Esophagus muscularis mucosa (tissue), 4 donors: ENCODE data around the gene ANHX. TPM values are rescaled to one million over a fixed set of nuclear protein-coding genes. Genes with fewer than 3 reads are reported as not detected.

Source experiments
- DNase-seq: peaks from one replicate; pipeline ENCODE4 v3.0.0-alpha.2; 2017; ENCODE audit errors: extremely low spot score
- H3K27ac ChIP-seq, 4 donors: fragments of 200-600 bp; sonication (generic); replicated peaks in 1 of 4; 1 replicate in 3 of 4; 2 replicates in 1 of 4; pipeline ENCODE4 v1.5.1; 2016 to 2019; ENCODE audit warnings: mild to moderate bottlenecking in 1 of 4
- H3K27me3 ChIP-seq, 4 donors: fragments of 200-600 bp; sonication (generic); one replicate each; pipeline versions ENCODE4 v1.5.1 to v1.6.0; 2016 to 2019
- H3K36me3 ChIP-seq, 4 donors: fragments of 200-600 bp; sonication (generic); one replicate each; pipeline ENCODE4 v1.5.1; 2016 to 2019
- H3K4me1 ChIP-seq, 4 donors: fragments of 200-600 bp; sonication (generic); one replicate each; pipeline ENCODE4 v1.5.1; 2016 to 2019
- H3K4me3 ChIP-seq, 4 donors: fragments of 200-600 bp; sonication (generic); 1 replicate in 2 of 4; 2 replicates in 2 of 4; pipeline ENCODE4 v1.5.1; 2016 to 2019; ENCODE audit warnings: mild to moderate bottlenecking in 4 of 4, moderate library complexity in 1 of 4
- H3K9me3 ChIP-seq, 4 donors: fragments of 200-600 bp; sonication (generic); 1 replicate in 3 of 4; 2 replicates in 1 of 4; pipeline ENCODE4 v1.5.1; 2016 to 2019
- CTCF ChIP-seq, 3 experiments: fragments of 200-600 bp in 2 of 3; fragments of 450-650 bp in 1 of 3; sonication (generic) in 2 of 3; IDR thresholded peaks; one replicate each; pipeline ENCODE4 v1.5.1; 2017 to 2019; ENCODE audit warnings: antibody characterized with exemption in 3 of 3, mild to moderate bottlenecking in 2 of 3, moderate library complexity in 1 of 3
- EP300 ChIP-seq: sonication (generic); formaldehyde crosslinking; IDR thresholded peaks from one replicate; pipeline ENCODE4 v1.6.1; 2017; ENCODE audit warnings: antibody characterized with exemption
- POLR2A ChIP-seq: fragments of 450-650 bp; IDR thresholded peaks from one replicate; pipeline ENCODE4 v1.6.1; 2017; ENCODE audit warnings: antibody characterized with exemption, moderate library complexity, mild to moderate bottlenecking, low read depth
- POLR2AphosphoS5 ChIP-seq, 2 donors: sonication (generic); formaldehyde crosslinking; IDR thresholded peaks; one replicate each; pipeline ENCODE4 v1.6.1; 2017; ENCODE audit warnings: antibody characterized with exemption in 2 of 2
- WGBS: methylation state at CpG from one replicate; pipeline ENCODE4 v1.1.5; 2018; 5-methylcytosine and 5-hydroxymethylcytosine counted together
- intact Hi-C: fragments of 100-400 bp; cut with DNase I; formaldehyde crosslinking; loops from one replicate; pipeline ENCODE4 v1.15.1; 2023
- total RNA-seq, 4 donors: library from RNA; depleted of rRNA; stranded (reverse); fragments of >200 nt; gene quantifications; one replicate each; pipeline versions ENCODE4 v1.1.0 to v1.2.1, GENCODE V29; 2016

The ANHX gene
- total RNA-seq, 4 donors from 2014 or later, result not detected

- Histone ChIP-seq H3K27me3 (no peaks in the 10 kb centered on the region), H3K36me3 (peaks cover 32 to 53% (median 40%) of the 10 kb centered on the region in 4 donors), H3K9me3 (peaks cover 64 to 99% (median 97%) of the 10 kb centered on the region in 4 donors), H3K4me3 (no peak overlapping the region), H3K4me1 (no peaks in the 10 kb centered on the region), H3K27ac (no peak overlapping the region)
- WGBS, result 93% methylated on average over 1 of the region's 1 CpG
- TF ChIP-seq POLR2A, result no peak
- TF ChIP-seq EP300, result no peak
- no peak for TF ChIP-seq CTCF (IDR thresholded peaks at IDR 0.05)
- no peak for TF ChIP-seq POLR2AphosphoS5 (IDR thresholded peaks at IDR 0.05)
- DNase-seq, result no peak
- intact Hi-C loops, result no loop called here
These were observed 31.4 kb downstream of the ANHX start for GRCh38 chr12:133204264-133204603.

- intact Hi-C loops, result no loop called here
- Histone ChIP-seq H3K27me3 (no peaks in the 10 kb centered on the region), H3K27ac (no peak overlapping the region), H3K36me3 (peaks cover 32 to 53% (median 42%) of the 10 kb centered on the region in 4 donors), H3K4me3 (no peak overlapping the region), H3K9me3 (peaks cover 63 to 96% (median 93%) of the 10 kb centered on the region in 4 donors), H3K4me1 (no peaks in the 10 kb centered on the region)
- DNase-seq, result no peak
- WGBS, result 98% methylated on average over 7 of the region's 7 CpGs
- TF ChIP-seq POLR2AphosphoS5 (IDR thresholded peaks at IDR 0.05) (no peak), EP300 (no peak), CTCF (IDR thresholded peaks at IDR 0.05) (no peak)
These were observed 32.1 kb downstream of the ANHX start for GRCh38 chr12:133203344-133204263.

GRCh38 chr12:133202493-133203343 is 33.0 kb downstream of the ANHX start:
- no peaks in the 10 kb centered on the region for H3K27me3 ChIP-seq
- WGBS, result 95% methylated on average over 2 of the region's 2 CpGs
- DNase-seq, result no peak
- H3K27ac ChIP-seq, result no peak overlapping the region
- intact Hi-C loops, result no loop called here
- peak overlapping the region in 1 of 4 donors; percentile 1 for H3K4me3 ChIP-seq
- no peak for TF ChIP-seq CTCF (IDR thresholded peaks at IDR 0.05)
- no peak for TF ChIP-seq POLR2AphosphoS5 (IDR thresholded peaks at IDR 0.05)
- TF ChIP-seq EP300, result no peak
- no peak for TF ChIP-seq POLR2A
- H3K36me3 ChIP-seq, result peaks cover 32 to 53% (median 42%) of the 10 kb centered on the region in 4 donors
- peaks cover 56 to 91% (median 86%) of the 10 kb centered on the region in 4 donors for H3K9me3 ChIP-seq
- H3K4me1 ChIP-seq, result no peaks in the 10 kb centered on the region

- TF ChIP-seq CTCF (IDR thresholded peaks at IDR 0.05), result no peak
- TF ChIP-seq POLR2A, result no peak
- no peak for TF ChIP-seq POLR2AphosphoS5 (IDR thresholded peaks at IDR 0.05)
- no peak for TF ChIP-seq EP300
- intact Hi-C loops, result no loop called here
- 92% methylated on average over 2 of the region's 2 CpGs for WGBS
- no peak for DNase-seq
- Histone ChIP-seq H3K27me3 (no peaks in the 10 kb centered on the region), H3K9me3 (peaks cover 56 to 84% (median 79%) of the 10 kb centered on the region in 4 donors), H3K36me3 (peaks cover 33 to 54% (median 43%) of the 10 kb centered on the region in 4 donors), H3K27ac (no peak overlapping the region), H3K4me3 (peak overlapping the region in 1 of 4 donors; percentile 1), H3K4me1 (no peaks in the 10 kb centered on the region)
These were observed 33.8 kb downstream of the ANHX start for GRCh38 chr12:133201888-133202287.
